ENCODE data around the gene PFN1. TPM values are rescaled to one million over a fixed set of nuclear protein-coding genes. Genes with fewer than 3 reads are reported as not detected.

PFN1 gene
- total RNA-seq, 4 donors from 2014 or later, result 920 to 1,441 (median 1,060) TPM

DNA sequence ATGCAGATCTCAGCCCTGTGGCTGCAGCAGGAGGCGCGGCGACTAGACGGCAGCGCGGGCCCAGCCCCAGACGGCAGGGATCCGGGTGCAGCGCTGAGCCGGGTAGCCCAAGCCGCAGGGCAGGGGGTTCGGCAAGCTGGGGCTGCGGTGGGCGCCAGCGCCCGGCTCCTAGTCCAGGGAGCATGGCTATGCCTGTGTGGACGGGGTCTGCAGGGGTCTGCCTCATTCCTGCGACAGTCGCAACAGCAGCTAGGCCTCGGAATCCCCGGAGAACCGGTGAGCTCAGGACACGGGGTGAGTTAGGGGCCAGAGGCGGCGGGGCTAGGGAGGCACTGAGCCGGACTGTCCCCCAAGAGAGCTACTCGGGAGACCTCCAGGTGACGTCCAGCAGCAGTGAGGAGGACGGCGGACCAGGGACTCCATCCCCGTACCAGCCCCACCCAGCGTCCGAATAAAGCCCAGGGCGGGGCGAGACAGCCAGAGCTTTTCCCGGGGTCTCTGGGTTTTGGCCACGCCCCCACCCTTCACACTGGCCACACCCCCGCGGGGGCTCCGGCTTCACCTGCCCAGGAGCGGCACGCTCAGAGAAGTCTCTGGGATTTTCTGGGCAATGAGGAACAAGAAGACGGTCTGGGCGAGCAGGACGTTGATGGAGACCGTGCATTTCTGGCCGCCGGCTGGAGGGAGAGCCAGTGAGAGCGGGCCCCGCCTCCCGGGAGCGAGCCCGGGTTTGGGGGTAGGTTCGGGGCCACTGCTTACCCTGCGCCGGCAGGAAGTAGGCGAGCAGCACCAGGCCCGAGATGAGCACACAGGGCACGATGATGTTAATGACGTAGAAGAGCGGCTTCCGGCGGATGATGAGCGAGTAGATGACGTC lies 47.9 kb downstream of the PFN1 start:
- TF ChIP-seq, protein P1, sequence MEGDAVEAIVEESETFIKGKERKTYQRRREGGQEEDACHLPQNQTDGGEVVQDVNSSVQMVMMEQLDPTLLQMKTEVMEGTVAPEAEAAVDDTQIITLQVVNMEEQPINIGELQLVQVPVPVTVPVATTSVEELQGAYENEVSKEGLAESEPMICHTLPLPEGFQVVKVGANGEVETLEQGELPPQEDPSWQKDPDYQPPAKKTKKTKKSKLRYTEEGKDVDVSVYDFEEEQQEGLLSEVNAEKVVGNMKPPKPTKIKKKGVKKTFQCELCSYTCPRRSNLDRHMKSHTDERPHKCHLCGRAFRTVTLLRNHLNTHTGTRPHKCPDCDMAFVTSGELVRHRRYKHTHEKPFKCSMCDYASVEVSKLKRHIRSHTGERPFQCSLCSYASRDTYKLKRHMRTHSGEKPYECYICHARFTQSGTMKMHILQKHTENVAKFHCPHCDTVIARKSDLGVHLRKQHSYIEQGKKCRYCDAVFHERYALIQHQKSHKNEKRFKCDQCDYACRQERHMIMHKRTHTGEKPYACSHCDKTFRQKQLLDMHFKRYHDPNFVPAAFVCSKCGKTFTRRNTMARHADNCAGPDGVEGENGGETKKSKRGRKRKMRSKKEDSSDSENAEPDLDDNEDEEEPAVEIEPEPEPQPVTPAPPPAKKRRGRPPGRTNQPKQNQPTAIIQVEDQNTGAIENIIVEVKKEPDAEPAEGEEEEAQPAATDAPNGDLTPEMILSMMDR (IDR thresholded peaks at IDR 0.05), result no peak
- TF ChIP-seq POLR2AphosphoS5 (IDR thresholded peaks at IDR 0.05) (no peak), POLR2A (IDR thresholded peaks at IDR 0.05) (no peak), EP300 (IDR thresholded peaks at IDR 0.05) (no peak)
- H3K27ac ChIP-seq, result peak overlapping the region in 1 of 4 donors; percentile 67

DNA sequence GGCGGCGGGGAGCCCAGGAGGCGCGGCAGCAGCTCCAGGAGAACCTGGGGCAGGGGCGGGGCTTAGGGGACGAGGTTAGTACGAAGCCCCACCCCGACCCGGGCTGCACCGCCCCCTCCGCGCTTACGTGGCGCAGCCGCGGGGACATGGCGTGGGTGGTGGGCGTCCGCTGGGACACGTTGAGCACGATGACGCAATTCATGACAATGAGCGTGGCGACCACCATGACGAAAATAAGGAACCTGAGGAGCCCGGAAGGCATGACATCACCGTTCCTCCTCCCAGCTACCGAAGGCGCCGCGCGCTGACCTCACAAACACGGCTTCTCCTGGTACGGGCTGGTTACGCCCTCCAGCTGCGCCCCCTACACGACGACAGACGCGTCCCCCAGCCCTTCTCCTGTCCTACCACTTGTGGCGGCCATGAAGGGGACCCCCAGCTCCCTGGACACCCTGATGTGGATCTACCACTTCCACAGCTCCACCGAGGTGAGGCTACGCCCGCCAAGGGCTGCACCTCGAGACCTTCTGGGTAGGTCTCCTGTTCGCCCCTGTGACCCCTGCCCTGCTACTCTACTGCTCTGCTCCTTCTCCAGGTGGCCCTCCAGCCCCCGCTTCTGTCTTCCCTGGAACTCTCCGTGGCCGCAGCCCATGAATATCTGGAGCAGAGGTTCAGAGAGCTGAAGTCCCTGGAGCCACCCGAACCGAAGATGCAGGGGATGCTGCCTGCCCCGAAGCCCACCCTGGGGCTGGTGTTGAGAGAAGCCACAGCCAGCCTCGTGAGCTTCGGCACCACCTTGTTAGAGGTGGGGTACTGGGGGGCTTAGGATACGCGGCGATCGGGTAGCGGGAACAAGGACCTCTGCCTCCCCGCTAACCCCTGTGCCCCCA lies 48.7 kb downstream of the PFN1 start, which contains the start of gene C17orf107:
C17orf107 (plus strand) TSS at position 196 of the 890 bp plus-strand sequence; CDS start at position 423, 227 bp downstream.
- ATAC-seq, result peak; percentile 79
- Histone ChIP-seq H3K36me3 (peaks cover 0 to 32% of the 10 kb centered on the region in 2 donors), H3K4me1 (peaks cover 0 to 37% (median 11%) of the 10 kb centered on the region in 3 donors), H3K27me3 (peaks cover 45% of the 10 kb centered on the region), H3K9me3 (no peaks in the 10 kb centered on the region), H3K4me3 (peak within 1 kb of the TSS; percentile 11 to 55), H3K27ac (peak within 1 kb of the TSS in 1 of 4 donors; percentile 24)
- TF ChIP-seq POLR2A (IDR thresholded peaks at IDR 0.05), result peak in 1 of 2 donors; percentile 9
- peak; percentile 11 for TF ChIP-seq POLR2AphosphoS5 (IDR thresholded peaks at IDR 0.05)
- TF ChIP-seq, protein P1 (IDR thresholded peaks at IDR 0.05), result no peak
- 21% methylated on average over 6 of the region's 60 CpGs; no CpG with 5 or more reads in 1 of the 2 donors for WGBS, 2 donors (ENCODE audit: low coverage in 1 of 2)

More for the DNA sequence above, 47.9 kb downstream of the PFN1 start:
- no peak for ATAC-seq
- Histone ChIP-seq H3K4me1 (peaks cover 0 to 37% (median 11%) of the 10 kb centered on the region in 3 donors), H3K4me3 (peak overlapping the region in 1 of 2 donors; percentile 55), H3K36me3 (peaks cover 0 to 23% of the 10 kb centered on the region in 2 donors), H3K27me3 (peaks cover 48% of the 10 kb centered on the region), H3K9me3 (no peaks in the 10 kb centered on the region)
- no CpG with 5 or more reads among the region's 65 CpGs for WGBS, 2 donors (ENCODE audit: low coverage in 1 of 2)

- ATAC-seq, result no peak
- peak overlapping the region; percentile 11 to 55 for H3K4me3 ChIP-seq
- H3K9me3 ChIP-seq, result no peaks in the 10 kb centered on the region
- peaks cover 0 to 38% of the 10 kb centered on the region in 2 donors for H3K36me3 ChIP-seq
- H3K27ac ChIP-seq, result peak overlapping the region in 1 of 4 donors; percentile 24
- peaks cover 0 to 37% (median 11%) of the 10 kb centered on the region in 3 donors for H3K4me1 ChIP-seq
- TF ChIP-seq POLR2AphosphoS5 (IDR thresholded peaks at IDR 0.05) (no peak), EP300 (IDR thresholded peaks at IDR 0.05) (no peak), POLR2A (IDR thresholded peaks at IDR 0.05) (no peak)
- TF ChIP-seq, protein P1 (IDR thresholded peaks at IDR 0.05), result no peak
- no CpG with 5 or more reads among the region's 34 CpGs for WGBS, 2 donors (ENCODE audit: low coverage in 1 of 2)
- H3K27me3 ChIP-seq, result peaks cover 39% of the 10 kb centered on the region
Measured at GRCh38 chr17:4898927-4899326, 49.4 kb downstream of the PFN1 start.

- Histone ChIP-seq H3K4me3 (no peak overlapping the region), H3K4me1 (peaks cover 0 to 37% (median 11%) of the 10 kb centered on the region in 3 donors), H3K9me3 (no peaks in the 10 kb centered on the region), H3K27me3 (peaks cover 36% of the 10 kb centered on the region), H3K27ac (no peak overlapping the region), H3K36me3 (peaks cover 0 to 44% of the 10 kb centered on the region in 2 donors)
- 77 to 94% methylated on average over 2 to 3 of the region's 8 CpGs for WGBS, 2 donors (ENCODE audit: low coverage in 1 of 2)
- no peak for ATAC-seq
- TF ChIP-seq POLR2A (IDR thresholded peaks at IDR 0.05), result no peak
- no peak for TF ChIP-seq POLR2AphosphoS5 (IDR thresholded peaks at IDR 0.05)
- TF ChIP-seq, protein P1 (IDR thresholded peaks at IDR 0.05), result no peak
- no peak for TF ChIP-seq EP300 (IDR thresholded peaks at IDR 0.05)
Measured at GRCh38 chr17:4898351-4898750, 50.0 kb downstream of the PFN1 start.
